NCI-H128 (cell line): ENCODE data around the gene RERE.

Experiments used
- DNase-seq: peaks from one replicate; lab custom pipeline; 2025; ENCODE audit not compliant: unreplicated experiment; lab: John Stamatoyannopoulos, UW

RERE gene

GRCh38 chr1:8437347-8437746 is 380.1 kb downstream of the RERE start:
- no peak for DNase-seq

GRCh38 chr1:8435569-8436071 is 381.8 kb downstream of the RERE start:
- DNase-seq, result no peak

GRCh38 chr1:8434101-8434500 is 383.3 kb downstream of the RERE start:
- DNase-seq, result no peak

GRCh38 chr1:8431784-8432183 is 385.7 kb downstream of the RERE start:
- DNase-seq, result no peak

- no peak for DNase-seq
These were observed 386.4 kb downstream of the RERE start for GRCh38 chr1:8431019-8431418.

GRCh38 chr1:8430476-8430875 is 387.0 kb downstream of the RERE start:
- DNase-seq, result no peak

GRCh38 chr1:8429549-8430110 is 387.8 kb downstream of the RERE start:
- no peak for DNase-seq

- no peak for DNase-seq
These were observed 389.0 kb downstream of the RERE start for GRCh38 chr1:8428441-8428840.

GRCh38 chr1:8427986-8428385 is 389.5 kb downstream of the RERE start:
- no peak for DNase-seq

- no peak for DNase-seq
These were observed 389.9 kb downstream of the RERE start for GRCh38 chr1:8427493-8427892.

GRCh38 chr1:8426996-8427395 is 390.4 kb downstream of the RERE start:
- no peak for DNase-seq

- no peak for DNase-seq
These were observed 391.7 kb downstream of the RERE start for GRCh38 chr1:8425781-8426161.

- DNase-seq, result no peak
These were observed 392.2 kb downstream of the RERE start for GRCh38 chr1:8425150-8425780.

- no peak for DNase-seq
These were observed 392.8 kb downstream of the RERE start for GRCh38 chr1:8424539-8425116.

- DNase-seq, result peak; percentile 54
These were observed 393.5 kb downstream of the RERE start for GRCh38 chr1:8423692-8424538.

- no peak for DNase-seq
These were observed 394.2 kb downstream of the RERE start for GRCh38 chr1:8423269-8423691.

- no peak for DNase-seq
These were observed 394.8 kb downstream of the RERE start for GRCh38 chr1:8422510-8423268.

GRCh38 chr1:8421721-8422120 is 395.7 kb downstream of the RERE start:
- DNase-seq, result no peak

- DNase-seq, result no peak
These were observed 397.1 kb downstream of the RERE start for GRCh38 chr1:8420318-8420717.

GRCh38 chr1:8419861-8420260 is 397.6 kb downstream of the RERE start:
- DNase-seq, result no peak

GRCh38 chr1:8419172-8419571 is 398.3 kb downstream of the RERE start:
- DNase-seq, result no peak
